Fibroblast of lung (primary cell): ENCODE data around the gene MAML3. TPM values are rescaled to one million over a fixed set of nuclear protein-coding genes. Genes with fewer than 3 reads are reported as not detected.

Source experiments
- DNase-seq, 2 donors: peaks; one replicate each; pipeline versions ENCODE4 v3.0.0 to v3.0.0-alpha.2; 2010; ENCODE audit warnings: low read depth in 2 of 2
- H2AFZ ChIP-seq: 2 replicates; pipeline ENCODE4 v1.5.1; 2012; ENCODE audit warnings: low read length, control low read depth, inconsistent platforms
- H3K27ac ChIP-seq: 2 replicates; pipeline ENCODE4 v1.5.1; 2011; ENCODE audit warnings: low read length, control low read depth; ENCODE audit not compliant: insufficient read depth
- H3K27me3 ChIP-seq: 2 replicates; pipeline ENCODE4 v1.5.1; 2011; ENCODE audit warnings: mild to moderate bottlenecking, low read length; ENCODE audit not compliant: control insufficient read depth, insufficient read depth
- H3K36me3 ChIP-seq: 2 replicates; pipeline ENCODE4 v1.5.1; 2011; ENCODE audit warnings: low read length; ENCODE audit not compliant: control insufficient read depth, insufficient read depth
- H3K4me1 ChIP-seq: 2 replicates; pipeline ENCODE4 v1.5.1; 2011; ENCODE audit warnings: low read length; ENCODE audit not compliant: control insufficient read depth, insufficient read depth; ENCODE audit errors: extremely low read depth
- H3K4me2 ChIP-seq: 2 replicates; pipeline ENCODE4 v1.5.1; 2011; ENCODE audit warnings: low read length, control low read depth; ENCODE audit not compliant: insufficient read depth; ENCODE audit errors: extremely low read depth
- H3K4me3 ChIP-seq, 4 experiments: fragments of 200-600 bp in 1 of 4; sonication (generic) in 1 of 4; replicated peaks in 1 of 4; 2 replicates each; pipeline ENCODE4 v1.5.1; 2011 to 2016; ENCODE audit warnings: low read length in 4 of 4, low read depth in 3 of 4, mild to moderate bottlenecking in 3 of 4, control low read depth in 2 of 4, inconsistent platforms in 1 of 4, mixed read lengths in 1 of 4; ENCODE audit not compliant: insufficient read depth in 1 of 4; ENCODE audit errors: control extremely low read depth in 1 of 4
- H3K79me2 ChIP-seq: 2 replicates; pipeline ENCODE4 v1.5.1; 2012; ENCODE audit warnings: mild to moderate bottlenecking, low read length, inconsistent platforms; ENCODE audit not compliant: control insufficient read depth, insufficient read depth
- H3K9ac ChIP-seq: 2 replicates; pipeline ENCODE4 v1.5.1; 2011; ENCODE audit warnings: mild to moderate bottlenecking, low read length, control low read depth; ENCODE audit not compliant: insufficient read depth
- H3K9me3 ChIP-seq: 2 replicates; pipeline ENCODE4 v1.5.1; 2012; ENCODE audit warnings: low read depth, low read length; ENCODE audit not compliant: control insufficient read depth, insufficient read depth
- H4K20me1 ChIP-seq: 2 replicates; pipeline ENCODE4 v1.5.1; 2011; ENCODE audit warnings: low read length; ENCODE audit not compliant: control insufficient read depth, insufficient read depth; ENCODE audit errors: extremely low read depth
- EZH2 ChIP-seq: IDR thresholded peaks from 2 replicates; pipeline ENCODE4 v1.5.1; 2012; ENCODE audit warnings: low read length, control low read depth, mild to moderate bottlenecking; ENCODE audit errors: missing control alignments
- polyA plus RNA-seq, 2 donors: library from polyadenylated mRNA; depleted of rRNA in 1 of 2; stranded (reverse) in 1 of 2; unstranded in 1 of 2; fragments of >200 nt; gene quantifications; 2 replicates each; pipeline ENCODE4 v1.2.1, GENCODE V29; 2011 to 2012; ENCODE audit warnings: missing spikeins in 1 of 2
- total RNA-seq: library from RNA; depleted of rRNA; stranded (reverse); fragments of >200 nt; gene quantifications from 2 replicates; pipeline ENCODE4 v1.2.1, GENCODE V29; 2014
- TF ChIP-seq, protein P1 (sequence below), 2 donors: IDR thresholded peaks in 1 of 2; conservative IDR thresholded peaks in 1 of 2; 1 replicate in 1 of 2; 2 replicates in 1 of 2; pipeline ENCODE4 v1.5.1; 2011 to 2012; ENCODE audit warnings: low read length in 2 of 2, control low read depth in 1 of 2, inconsistent platforms in 1 of 2, low read depth in 1 of 2, mild to moderate bottlenecking in 1 of 2

MAML3 gene
- total and polyA plus RNA-seq, 2 donors (not counting 1 experiment from before 2014, with no cell fraction given) = 2.0 to 2.8 TPM

DNA sequence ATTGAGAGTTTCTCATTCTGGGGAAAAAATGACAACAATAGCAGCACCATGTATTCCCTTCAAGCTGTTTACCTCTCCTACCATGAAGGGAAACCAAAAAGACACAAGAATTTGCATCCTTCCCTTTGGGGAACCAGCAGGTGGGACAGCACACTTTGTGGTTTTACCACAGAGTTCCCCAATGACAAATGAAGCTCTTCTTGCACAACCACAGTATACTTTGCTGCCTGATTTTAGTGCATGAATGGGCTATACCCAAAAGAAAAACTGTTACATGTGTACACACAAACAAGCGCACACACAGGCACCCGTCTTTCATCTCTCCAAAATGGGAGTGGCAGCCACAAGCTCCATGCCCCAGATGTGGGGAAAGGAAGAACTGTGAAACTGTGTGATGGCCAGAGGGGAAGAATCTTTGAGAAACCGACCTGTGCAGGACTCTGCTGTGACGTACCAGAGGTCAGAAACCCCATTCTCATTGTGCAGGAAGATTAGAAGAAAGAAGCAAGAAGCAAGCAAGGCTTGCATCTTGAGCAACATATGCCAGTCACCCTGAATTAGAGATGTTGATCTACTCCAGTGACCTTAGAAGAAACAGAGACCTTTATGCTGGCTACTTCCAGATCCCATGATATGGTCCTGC is 2.7 kb upstream of the MAML3 start:
- Histone ChIP-seq H4K20me1 (no peaks in the 10 kb centered on the region), H3K79me2 (no peaks in the 10 kb centered on the region), H3K4me1 (no peaks in the 10 kb centered on the region), H3K27me3 (no peaks in the 10 kb centered on the region), H3K9me3 (no peaks in the 10 kb centered on the region), H3K27ac (no peak overlapping the region), H3K4me3 (no peak overlapping the region), H3K9ac (no peak overlapping the region), H3K36me3 (no peaks in the 10 kb centered on the region), H3K4me2 (no peak overlapping the region), H2AFZ (no peak overlapping the region)
- TF ChIP-seq, protein P1, sequence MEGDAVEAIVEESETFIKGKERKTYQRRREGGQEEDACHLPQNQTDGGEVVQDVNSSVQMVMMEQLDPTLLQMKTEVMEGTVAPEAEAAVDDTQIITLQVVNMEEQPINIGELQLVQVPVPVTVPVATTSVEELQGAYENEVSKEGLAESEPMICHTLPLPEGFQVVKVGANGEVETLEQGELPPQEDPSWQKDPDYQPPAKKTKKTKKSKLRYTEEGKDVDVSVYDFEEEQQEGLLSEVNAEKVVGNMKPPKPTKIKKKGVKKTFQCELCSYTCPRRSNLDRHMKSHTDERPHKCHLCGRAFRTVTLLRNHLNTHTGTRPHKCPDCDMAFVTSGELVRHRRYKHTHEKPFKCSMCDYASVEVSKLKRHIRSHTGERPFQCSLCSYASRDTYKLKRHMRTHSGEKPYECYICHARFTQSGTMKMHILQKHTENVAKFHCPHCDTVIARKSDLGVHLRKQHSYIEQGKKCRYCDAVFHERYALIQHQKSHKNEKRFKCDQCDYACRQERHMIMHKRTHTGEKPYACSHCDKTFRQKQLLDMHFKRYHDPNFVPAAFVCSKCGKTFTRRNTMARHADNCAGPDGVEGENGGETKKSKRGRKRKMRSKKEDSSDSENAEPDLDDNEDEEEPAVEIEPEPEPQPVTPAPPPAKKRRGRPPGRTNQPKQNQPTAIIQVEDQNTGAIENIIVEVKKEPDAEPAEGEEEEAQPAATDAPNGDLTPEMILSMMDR (conservative IDR thresholded peaks at IDR 0.05 in 1 of 2, IDR thresholded peaks at IDR 0.05 in 1 of 2; ENCODE audit: low read depth in 1 of 2, low read length in 2 of 2) = no peak
- TF ChIP-seq EZH2 = no peak
- DNase-seq = no peak

DNA sequence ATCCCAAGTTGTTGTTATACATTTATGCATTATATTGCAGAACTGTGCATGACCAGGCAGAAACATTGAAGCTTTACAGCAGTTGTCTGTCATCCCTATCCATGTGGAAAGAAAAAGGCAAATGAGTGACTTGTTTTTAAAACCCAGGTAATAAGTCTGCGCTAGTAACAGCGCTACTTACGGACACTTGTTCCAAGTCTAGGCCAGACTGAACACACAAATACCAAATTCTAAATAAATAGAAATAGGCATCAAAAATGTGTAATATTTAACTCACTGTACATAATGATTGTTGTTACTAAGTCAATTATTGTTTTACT is 548 bp upstream of the MAML3 start:
- Histone ChIP-seq H3K9ac (peak overlapping the region; percentile 85), H3K36me3 (no peaks in the 10 kb centered on the region), H3K27ac (peak overlapping the region; percentile 97), H3K4me2 (peak overlapping the region; percentile 77), H3K4me3 (peak overlapping the region; percentile 65 to 99 (median 91)), H3K79me2 (no peaks in the 10 kb centered on the region), H3K9me3 (no peaks in the 10 kb centered on the region), H2AFZ (peak overlapping the region; percentile 87), H4K20me1 (no peaks in the 10 kb centered on the region), H3K27me3 (no peaks in the 10 kb centered on the region), H3K4me1 (no peaks in the 10 kb centered on the region)
- TF ChIP-seq EZH2 = no peak
- TF ChIP-seq, protein P1 (conservative IDR thresholded peaks at IDR 0.05 in 1 of 2, IDR thresholded peaks at IDR 0.05 in 1 of 2; ENCODE audit: low read depth in 1 of 2, low read length in 2 of 2) = no peak
- DNase-seq = no peak

DNA sequence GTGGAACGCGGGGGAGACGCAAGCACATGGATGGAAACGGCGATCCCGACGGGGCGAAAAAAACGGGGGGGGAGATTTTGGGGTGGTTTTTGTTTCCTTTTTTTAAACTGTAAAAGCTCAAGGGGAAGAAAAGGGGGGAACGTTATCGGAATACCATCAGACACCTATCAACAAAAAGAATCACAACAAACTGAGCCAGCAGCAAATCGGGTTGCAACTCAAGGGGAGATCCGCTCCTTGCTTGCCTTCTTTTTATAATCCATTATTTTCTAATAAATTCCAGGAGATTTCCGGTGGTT is 616 bp downstream of the MAML3 start:
- Histone ChIP-seq H3K4me1 (no peaks in the 10 kb centered on the region), H3K27me3 (no peaks in the 10 kb centered on the region), H3K9me3 (no peaks in the 10 kb centered on the region), H3K36me3 (no peaks in the 10 kb centered on the region), H3K4me3 (peak overlapping the region; percentile 85 to 99 (median 97)), H4K20me1 (no peaks in the 10 kb centered on the region), H3K79me2 (no peaks in the 10 kb centered on the region), H3K9ac (peak overlapping the region; percentile 85), H2AFZ (peak overlapping the region; percentile 91), H3K4me2 (peak overlapping the region; percentile 95), H3K27ac (peak overlapping the region; percentile 97)
- TF ChIP-seq, protein P1 (conservative IDR thresholded peaks at IDR 0.05 in 1 of 2, IDR thresholded peaks at IDR 0.05 in 1 of 2; ENCODE audit: low read depth in 1 of 2, low read length in 2 of 2) = no peak
- TF ChIP-seq EZH2 = no peak
- no peak for DNase-seq
